ENCODE data around the gene STEAP2.

STEAP2 gene

DNA sequence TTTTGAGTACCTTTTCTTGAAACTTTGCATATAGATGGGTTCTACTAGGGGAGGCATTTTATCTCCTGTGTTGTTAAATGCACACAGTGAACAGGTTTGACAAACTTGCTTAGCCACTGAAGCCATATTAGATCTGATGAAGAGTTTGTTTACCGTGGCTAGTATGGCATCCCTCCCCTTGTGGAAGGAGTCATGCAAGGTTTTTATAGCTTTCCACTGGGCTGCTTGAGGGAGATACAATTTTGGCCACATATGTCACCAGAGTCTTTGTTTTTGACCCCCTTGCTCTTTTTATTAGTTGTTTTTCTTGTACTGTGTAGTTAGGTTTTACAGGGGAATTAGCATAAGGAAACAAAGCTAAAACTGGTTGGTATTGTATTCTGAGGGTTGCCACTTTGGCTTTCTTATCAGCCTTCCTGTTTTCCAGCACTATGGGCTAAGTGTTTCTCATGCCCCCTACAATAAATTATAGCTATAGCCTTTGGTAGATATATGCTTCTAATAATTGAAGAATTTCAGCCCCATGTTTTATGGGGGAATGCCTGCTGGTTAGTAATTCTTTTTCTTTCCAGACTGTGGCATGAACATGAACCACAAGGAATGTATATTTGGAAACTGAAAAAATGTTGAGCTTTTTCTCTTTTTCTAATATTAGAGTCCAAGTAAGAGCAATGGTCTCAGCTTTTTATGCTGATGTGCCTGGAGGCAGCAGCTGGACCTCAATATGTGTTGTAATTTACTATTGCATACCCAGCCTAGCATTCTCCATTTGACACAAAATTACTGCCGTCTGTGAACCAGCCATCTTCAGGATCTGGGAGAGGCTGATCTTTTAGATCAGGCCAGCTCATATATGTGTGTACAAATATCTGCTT lies 18.4 kb upstream of the STEAP2 start:
- in situ Hi-C loops (cut with MboI; ENCODE audit: low sequenced_read_pairs), result no loop called here

- in situ Hi-C loops (cut with MboI; ENCODE audit: low sequenced_read_pairs), result no loop called here
Measured at GRCh38 chr7:90194911-90195809, 16.4 kb upstream of the STEAP2 start.

GRCh38 chr7:90201500-90202195 lies 9.9 kb upstream of the STEAP2 start:
- in situ Hi-C loops (cut with MboI; ENCODE audit: low sequenced_read_pairs), result no loop called here

DNA sequence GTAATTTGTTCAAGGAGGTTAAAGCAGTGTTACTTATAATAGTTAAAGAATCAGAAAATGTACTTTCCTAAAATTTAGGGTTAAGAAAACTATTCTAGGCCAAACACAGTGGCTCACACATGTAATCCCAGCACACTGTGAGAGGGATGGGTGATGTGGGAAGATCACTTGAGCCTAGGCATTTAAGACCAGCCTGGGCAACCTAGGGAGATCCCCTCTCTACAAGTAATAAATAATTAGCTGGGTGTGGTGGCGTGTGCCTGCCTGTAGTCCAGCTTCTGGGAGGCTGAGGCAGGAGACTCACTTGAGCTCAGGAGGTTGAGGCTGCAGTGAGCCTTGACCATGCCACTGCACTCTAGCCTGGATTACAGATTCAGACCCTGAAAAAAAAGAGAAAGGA lies 3.6 kb upstream of the STEAP2 start:
- in situ Hi-C loops (cut with MboI; ENCODE audit: low sequenced_read_pairs), result no loop called here

- in situ Hi-C loops (cut with MboI; ENCODE audit: low sequenced_read_pairs), result no loop called here
Measured at GRCh38 chr7:90209776-90210175, 1.8 kb upstream of the STEAP2 start.

GRCh38 chr7:90210475-90210874 lies 1.1 kb upstream of the STEAP2 start:
- in situ Hi-C loops (cut with MboI; ENCODE audit: low sequenced_read_pairs), result no loop called here

- in situ Hi-C loops (cut with MboI; ENCODE audit: low sequenced_read_pairs), result no loop called here
Measured at GRCh38 chr7:90210981-90211380, 559 bp upstream of the STEAP2 start.

DNA sequence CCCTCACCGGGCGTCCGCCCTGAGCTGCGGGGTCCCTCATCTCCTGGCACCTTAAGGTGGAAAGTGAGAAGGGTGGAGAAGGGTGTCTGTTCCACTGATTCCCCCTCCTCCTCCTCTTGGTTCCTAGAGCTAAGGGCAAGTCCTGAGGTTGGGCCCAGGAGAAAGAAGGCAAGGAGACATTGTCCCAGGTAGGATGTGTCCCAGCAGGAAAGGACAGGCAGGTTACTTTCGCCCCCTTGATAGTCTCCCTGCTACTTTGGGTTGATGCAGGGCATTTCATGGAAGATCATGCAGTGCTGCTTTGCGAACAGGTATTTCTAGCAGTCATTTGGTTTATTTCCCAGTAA lies 582 bp downstream of the STEAP2 start:
- in situ Hi-C loops (cut with MboI; ENCODE audit: low sequenced_read_pairs), result no loop called here

DNA sequence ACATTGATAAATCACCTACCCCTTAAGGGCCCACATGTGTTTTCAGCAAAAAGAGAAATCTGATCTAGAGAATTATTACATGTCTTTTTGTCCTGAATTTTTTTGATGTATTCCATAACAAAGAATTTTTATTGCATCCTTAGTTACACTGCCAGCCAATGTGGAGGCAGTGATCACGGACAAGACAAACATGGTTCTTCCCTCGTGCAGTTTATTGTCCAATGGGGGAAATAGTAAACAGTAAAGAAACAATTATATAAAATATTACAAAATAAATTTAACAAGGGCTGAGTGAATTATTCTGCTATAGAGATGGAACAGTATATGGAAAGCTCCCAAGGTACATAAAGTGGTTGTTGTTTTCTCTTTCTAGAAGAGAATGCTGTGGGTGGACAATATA lies 2.0 kb downstream of the STEAP2 start:
- in situ Hi-C loops (cut with MboI; ENCODE audit: low sequenced_read_pairs), result no loop called here

DNA sequence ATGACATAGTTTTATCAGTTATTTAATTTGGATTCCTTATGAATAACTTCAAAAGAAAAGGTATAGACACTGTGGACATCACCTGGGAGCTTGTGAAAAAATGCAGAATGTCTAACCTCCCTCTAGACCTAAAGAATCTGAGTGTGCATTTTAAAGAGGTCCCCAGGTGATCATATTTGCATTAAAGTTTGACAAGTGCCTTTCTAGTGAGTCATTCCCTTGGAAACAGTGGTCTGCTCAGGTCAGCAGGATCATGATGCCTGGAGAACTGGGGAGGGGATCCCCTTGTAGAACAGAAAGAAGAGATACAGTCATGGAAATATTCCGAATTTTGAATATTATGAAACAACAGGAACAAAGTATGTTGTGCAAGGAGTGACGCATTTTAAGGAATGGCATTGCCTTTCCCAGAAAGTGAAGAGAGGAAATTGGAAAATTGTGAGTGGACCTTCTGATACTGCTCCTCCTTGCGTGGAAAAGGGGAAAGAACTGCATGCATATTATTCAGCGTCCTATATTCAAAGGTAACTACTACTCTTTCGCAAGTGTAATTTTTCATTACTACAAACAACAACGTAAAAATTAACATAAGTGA lies 4.6 kb downstream of the STEAP2 start:
- in situ Hi-C loops (cut with MboI; ENCODE audit: low sequenced_read_pairs), result no loop called here

DNA sequence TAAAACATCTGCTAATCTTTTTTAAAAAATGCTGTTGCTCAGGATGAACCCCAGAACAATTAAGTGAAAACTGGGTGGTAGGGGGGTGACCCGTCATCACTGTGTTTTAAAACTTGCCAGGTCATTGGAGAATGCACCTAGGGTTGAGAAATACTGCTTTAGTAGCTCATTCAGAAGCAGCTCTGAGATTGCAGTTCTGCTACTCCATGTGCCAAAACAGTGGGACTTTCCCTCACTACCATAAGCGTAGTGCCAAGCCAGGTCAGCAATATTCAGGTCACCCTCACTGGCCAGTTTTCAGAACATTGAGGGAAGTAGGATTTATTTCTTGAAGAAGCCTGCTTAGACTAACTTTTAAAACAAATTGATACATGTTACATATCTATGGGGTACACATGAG lies 5.2 kb downstream of the STEAP2 start:
- in situ Hi-C loops (cut with MboI; ENCODE audit: low sequenced_read_pairs), result no loop called here

- in situ Hi-C loops (cut with MboI; ENCODE audit: low sequenced_read_pairs), result no loop called here
Measured at GRCh38 chr7:90222390-90222789, 10.8 kb downstream of the STEAP2 start.

GRCh38 chr7:90222811-90223725 lies 11.5 kb downstream of the STEAP2 start:
- in situ Hi-C loops (cut with MboI; ENCODE audit: low sequenced_read_pairs), result no loop called here

GRCh38 chr7:90224195-90224594 lies 12.7 kb downstream of the STEAP2 start:
- in situ Hi-C loops (cut with MboI; ENCODE audit: low sequenced_read_pairs), result no loop called here

DNA sequence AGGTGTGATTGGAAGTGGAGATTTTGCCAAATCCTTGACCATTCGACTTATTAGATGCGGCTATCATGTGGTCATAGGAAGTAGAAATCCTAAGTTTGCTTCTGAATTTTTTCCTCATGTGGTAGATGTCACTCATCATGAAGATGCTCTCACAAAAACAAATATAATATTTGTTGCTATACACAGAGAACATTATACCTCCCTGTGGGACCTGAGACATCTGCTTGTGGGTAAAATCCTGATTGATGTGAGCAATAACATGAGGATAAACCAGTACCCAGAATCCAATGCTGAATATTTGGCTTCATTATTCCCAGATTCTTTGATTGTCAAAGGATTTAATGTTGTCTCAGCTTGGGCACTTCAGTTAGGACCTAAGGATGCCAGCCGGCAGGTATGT lies 13.6 kb downstream of the STEAP2 start:
- in situ Hi-C loops (cut with MboI; ENCODE audit: low sequenced_read_pairs), result no loop called here

DNA sequence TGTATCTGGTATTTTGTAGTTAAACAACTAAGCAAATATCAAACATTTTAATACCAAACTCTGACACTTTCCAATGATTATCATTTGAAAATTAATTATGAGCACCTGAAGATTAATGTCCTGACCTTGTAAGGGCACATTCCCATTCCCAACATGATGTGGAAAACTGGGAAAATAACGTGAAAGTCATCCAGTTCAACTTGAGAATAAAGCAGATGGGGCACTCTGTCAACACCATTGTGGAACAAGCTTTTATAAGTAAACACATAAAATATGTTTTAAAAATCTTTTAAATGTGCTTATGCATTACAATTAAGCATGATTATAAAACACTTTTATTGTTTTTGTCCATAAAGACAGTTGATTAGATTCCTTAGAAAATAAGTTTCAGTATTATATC lies 14.1 kb downstream of the STEAP2 start:
- in situ Hi-C loops (cut with MboI; ENCODE audit: low sequenced_read_pairs), result no loop called here

DNA sequence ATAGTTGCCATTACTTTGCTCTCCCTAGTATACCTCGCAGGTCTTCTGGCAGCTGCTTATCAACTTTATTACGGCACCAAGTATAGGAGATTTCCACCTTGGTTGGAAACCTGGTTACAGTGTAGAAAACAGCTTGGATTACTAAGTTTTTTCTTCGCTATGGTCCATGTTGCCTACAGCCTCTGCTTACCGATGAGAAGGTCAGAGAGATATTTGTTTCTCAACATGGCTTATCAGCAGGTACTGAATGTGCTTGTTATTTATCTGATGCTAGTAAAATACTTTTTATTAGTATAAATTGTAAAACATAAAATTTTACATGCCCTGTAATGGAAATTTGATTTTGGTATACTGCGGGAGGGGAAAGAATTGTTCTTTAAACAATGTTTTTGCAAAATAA lies 15.7 kb downstream of the STEAP2 start:
- in situ Hi-C loops (cut with MboI; ENCODE audit: low sequenced_read_pairs), result no loop called here

DNA sequence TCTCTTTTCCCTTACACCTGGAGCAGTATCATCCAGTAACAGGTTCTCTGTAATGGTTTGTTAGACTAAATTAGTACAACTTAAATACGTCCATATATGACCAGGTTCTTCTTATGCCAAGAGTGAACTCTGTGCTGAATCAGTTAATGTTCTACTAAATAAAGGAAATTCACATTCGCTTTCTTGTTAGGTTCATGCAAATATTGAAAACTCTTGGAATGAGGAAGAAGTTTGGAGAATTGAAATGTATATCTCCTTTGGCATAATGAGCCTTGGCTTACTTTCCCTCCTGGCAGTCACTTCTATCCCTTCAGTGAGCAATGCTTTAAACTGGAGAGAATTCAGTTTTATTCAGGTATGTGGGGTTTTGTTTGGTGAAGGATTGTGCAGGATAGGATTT lies 18.1 kb downstream of the STEAP2 start:
- in situ Hi-C loops (cut with MboI; ENCODE audit: low sequenced_read_pairs), result no loop called here

DNA sequence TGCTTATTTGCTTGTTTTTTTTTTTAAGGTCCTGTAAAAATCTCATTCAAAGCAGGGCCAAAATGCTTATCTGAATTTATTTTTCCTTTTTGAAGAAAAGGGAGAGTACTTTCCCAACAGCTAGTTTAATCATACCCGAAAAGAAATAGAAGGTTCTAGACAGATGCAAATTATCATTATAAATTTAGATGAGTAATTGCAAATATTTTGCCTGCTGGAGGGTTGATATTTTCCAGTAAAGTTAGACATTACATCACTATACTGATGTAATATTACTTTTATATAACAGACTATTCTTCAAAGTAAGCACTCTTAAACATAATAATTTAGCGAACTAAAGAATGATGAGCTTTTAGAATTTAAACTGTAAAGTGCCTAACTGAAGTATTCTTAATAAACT lies 19.3 kb downstream of the STEAP2 start:
- in situ Hi-C loops (cut with MboI; ENCODE audit: low sequenced_read_pairs), result no loop called here

DNA sequence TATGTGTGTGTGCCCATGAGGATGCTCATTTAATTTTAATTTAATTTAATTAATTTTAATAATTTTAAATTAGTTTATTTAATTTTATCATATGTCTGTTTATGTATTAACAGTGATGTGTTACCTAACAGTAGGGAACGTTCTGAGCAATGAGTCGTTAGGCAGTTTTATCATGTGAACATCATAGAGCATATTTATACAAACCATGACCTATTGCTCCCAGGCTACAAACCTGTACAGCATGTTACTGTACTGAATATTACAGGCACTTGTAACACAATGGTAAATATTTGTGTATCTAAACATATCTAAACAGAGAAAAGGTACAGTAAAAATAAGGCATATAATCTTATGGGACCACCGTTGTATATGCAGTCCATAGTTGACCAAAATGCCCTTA lies 19.8 kb downstream of the STEAP2 start:
- in situ Hi-C loops (cut with MboI; ENCODE audit: low sequenced_read_pairs), result no loop called here

Data from HL-60/S4 treated with phorbol 12-myristate 13-acetate at 8.2 ng/mL for 4 days and 3 days (cell line).